ENCODE results near the gene ALDH4A1.

- TF ChIP-seq CTCF (conservative IDR thresholded peaks at IDR 0.05; ENCODE audit: low read depth, low read length) (no peak), RCOR1 (IDR thresholded peaks at IDR 0.05; ENCODE audit: insufficient replicate concordance, low read length) (no peak), POLR2A (IDR thresholded peaks at IDR 0.05; ENCODE audit: low read depth, low read length) (no peak)
These were observed 30.8 kb downstream of the ALDH4A1 start for GRCh38 chr1:18871401-18872070.
